GM19455 (cell line): Measurements from ENCODE around the gene EVI2B.
"Not testable (repeated sequence)": the region's sequence is repeated elsewhere in the genome, so short reads cannot be mapped to it uniquely, and the experiment has no call there.

Experiments
- ATAC-seq: cut with Tn5 transposase; IDR thresholded peaks from one replicate; pipeline ENCODE4 v1.9.1; 2021; ENCODE audit not compliant: unreplicated experiment

The EVI2B gene

DNA sequence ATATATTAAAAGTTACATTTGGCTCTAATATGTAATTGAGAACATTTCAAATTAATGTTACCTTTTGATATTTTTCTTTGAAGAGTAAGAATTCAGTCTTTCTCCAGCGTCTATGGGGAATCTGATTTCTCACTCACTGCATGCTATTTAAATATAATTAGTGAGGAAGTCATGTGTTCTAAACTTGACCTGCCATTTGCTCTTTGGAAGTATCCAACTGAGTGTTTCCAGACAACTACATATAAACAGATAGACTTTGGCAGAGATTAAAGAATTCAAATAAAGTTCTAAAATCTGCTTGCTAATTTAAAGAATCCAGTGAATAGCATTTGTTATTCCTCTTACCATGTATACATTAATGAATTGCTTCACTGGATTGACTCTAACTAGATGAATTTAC lies 40.3 kb downstream of the EVI2B start:
- no peak for ATAC-seq

DNA sequence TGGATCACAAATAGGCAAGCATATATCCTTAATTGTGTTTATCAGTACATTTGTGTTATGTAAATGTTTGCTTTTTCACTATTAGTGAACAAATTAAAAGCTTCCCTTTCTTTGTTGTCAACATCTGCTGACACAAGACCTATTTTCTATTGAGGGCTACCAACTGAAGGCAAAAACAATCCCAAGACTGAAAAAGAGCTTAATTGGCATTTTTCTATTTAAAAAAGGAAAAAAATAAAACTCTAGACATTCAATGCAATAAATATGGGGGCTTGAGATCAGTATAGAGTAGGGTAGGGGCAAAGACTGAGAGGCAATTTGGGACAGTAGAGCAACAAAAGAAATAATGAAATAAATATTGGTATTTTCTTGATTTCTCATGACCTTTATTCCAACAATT lies 41.1 kb downstream of the EVI2B start:
- ATAC-seq: no peak

DNA sequence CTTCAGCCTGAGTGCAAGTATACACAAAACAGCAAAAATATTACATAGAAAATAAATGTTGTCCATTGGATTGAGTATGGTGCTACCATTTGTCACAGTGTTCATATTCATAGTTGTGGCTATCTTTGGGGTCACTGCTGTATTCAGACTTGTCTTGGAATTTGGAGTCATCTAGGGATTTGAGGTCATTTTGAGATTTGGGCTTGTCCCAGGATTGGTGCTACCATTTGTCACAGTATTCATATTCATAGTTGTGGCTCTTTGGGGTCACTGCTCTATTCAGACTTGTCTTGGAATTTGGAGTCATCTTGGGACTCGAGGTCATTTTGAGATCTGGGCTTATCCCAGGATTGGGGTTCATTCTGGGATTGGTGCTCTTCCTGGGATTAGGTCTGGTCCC lies 41.6 kb downstream of the EVI2B start:
- no peak for ATAC-seq

DNA sequence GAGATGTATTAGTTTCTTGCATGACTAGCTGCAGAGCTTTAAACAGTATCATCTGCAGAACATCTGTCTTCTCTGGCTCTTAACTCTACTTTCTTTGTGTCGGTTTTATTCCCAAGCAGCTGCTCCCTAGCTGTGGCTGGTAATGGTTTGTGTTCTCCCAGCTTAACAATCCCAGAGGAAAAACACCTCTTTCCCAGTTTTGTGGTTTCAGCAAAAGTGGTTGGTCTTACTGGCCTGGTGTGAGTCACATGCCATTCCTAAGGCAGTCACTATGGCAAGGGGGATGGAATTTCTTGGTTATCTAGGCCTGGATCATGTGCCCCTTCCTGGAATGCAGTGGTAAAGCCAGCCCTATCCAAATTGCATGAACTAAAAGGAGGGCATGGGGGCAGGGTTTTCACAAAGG lies 44.3 kb downstream of the EVI2B start:
- ATAC-seq: no peak

DNA sequence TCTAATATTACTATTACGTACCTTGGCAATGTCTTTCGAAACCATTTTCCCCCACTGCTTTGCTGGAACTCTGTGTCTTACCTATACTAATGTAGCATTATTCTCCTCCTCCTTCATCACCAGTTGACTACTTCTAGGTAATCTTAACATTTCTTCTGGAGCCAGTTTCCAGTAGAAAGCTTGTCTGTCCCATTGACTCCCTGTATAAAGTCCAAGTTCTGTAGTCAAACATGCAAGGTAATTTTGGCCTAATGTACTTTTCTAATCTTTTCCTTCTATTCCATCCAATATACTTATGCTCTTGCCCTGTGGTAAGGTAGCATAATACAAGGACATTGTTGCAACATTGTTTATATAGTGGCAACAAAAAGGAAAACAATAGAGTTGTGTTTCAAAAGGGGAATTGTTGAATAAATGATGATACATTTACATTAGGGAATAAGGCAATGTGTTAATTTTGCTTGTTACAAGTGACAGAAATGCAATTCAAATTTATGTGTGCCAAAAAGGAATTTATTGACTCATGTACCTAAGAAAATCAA lies 44.7 kb downstream of the EVI2B start:
- ATAC-seq: no peak

DNA sequence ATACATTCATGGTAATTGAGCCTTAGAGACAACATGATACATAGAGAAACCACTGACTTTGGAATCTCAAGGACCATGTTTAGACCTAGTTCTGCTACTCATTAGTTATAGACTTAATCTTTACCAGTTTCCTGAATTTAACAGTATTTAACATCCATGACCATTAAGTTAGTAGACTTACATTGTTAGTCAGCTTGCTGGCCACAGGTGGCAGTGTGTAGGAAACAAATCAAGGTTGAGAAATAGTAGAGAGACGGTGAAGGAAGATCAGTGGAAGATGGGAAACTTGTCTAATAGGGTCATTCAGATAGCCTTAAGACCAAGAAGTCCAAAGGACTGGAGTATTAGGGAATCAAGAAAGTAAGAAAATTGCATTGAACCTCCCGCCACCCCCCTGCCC lies 47.8 kb downstream of the EVI2B start:
- ATAC-seq: no peak

DNA sequence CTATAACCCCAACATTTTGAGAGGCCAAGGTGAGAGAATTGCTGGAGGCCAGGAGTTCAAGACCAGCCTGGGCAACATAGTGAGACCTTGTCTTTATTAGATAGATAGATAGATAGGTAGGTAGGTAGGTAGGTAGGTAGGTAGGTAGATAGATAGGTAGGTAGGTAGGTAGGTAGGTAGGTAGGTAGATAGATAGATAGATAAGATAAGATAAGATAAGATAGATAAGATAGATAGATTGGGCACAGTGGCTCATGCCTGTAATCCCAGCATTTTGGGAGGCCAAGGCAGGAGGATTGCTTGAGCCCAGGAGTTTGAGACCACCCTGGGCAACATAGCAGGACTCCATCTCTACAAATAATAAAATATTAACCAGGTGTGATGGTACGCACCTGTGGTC lies 50.9 kb downstream of the EVI2B start:
- not testable (repeated sequence) for ATAC-seq

DNA sequence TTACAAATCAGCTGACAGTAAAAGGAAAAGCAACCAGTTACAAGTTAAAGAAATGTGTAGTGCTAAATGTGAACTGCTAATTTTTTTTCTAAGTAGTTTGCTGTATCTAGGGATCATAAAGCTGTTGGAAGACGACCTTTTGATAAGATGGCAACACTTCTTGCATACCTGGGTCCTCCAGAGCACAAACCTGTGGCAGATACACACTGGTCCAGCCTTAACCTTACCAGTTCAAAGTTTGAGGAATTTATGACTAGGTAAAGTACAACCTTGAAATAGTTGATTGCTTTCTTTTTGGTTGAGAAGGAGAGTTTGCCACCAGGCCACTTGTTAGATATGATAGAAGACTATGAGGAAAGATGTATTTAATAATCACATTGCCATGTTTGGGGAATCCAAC lies 52.3 kb downstream of the EVI2B start:
- no peak for ATAC-seq

DNA sequence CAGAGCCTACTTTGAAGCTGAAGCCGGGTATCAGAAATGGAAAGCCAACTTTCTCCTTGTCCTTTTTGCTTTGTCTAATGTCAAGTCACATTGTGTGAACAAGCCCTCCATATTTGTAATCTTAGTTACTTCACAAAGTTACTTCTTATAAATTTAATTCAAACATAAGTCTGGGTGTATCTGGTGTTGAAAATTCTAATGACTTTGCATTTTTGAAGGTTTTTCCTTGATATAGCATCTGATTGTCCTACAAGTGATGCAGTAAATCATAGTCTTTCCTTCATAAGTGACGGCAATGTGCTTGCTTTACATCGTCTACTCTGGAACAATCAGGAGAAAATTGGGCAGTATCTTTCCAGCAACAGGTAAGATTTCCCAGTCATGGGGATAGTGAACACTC lies 53.7 kb downstream of the EVI2B start:
- no peak for ATAC-seq

DNA sequence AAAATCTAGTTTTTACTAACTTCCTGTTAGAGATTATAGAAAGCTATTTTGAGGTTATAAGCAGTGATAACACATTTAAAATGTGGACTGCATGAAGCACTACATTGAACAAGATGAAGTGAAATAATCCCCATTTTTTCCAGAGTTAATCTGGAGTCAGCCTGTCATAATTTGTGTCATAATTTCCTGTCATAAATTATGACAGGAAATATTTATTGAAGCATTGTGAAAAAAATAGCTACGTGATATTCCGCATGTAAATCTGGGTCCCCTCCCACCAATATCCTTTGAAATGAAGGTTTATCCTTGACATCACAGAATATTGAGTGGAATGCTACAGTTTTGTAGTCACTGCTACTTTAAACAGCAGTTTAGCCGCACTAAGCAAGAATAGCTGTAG lies 56.9 kb downstream of the EVI2B start:
- no peak for ATAC-seq

DNA sequence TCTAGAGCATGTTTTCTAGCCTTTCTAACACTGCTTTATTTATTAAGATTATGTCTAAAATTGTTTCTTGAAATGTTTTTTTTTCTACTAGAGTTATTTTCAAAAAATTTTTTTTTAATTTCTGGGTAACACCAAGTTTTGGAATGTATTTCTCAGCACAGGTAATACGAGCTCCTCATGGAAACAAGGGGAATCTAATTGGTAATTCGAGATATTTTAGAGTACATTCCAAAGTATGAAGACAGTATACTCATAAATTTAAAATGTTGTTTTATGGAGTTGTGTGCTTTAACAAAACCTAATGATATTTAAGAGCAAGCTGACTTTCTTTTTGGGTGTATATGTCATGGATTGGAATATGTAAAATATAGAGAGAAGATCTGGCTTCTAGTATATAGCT lies 59.2 kb downstream of the EVI2B start:
- no peak for ATAC-seq
